HG03460 (cell line): ENCODE results near the gene MED16.
"Not testable (repeated sequence)": the region's sequence is repeated elsewhere in the genome, so short reads cannot be mapped to it uniquely, and the experiment has no call there.

Experiments
- ATAC-seq: cut with Tn5 transposase; IDR thresholded peaks from one replicate; pipeline ENCODE4 v1.9.1; 2021; ENCODE audit not compliant: unreplicated experiment

Gene MED16

DNA sequence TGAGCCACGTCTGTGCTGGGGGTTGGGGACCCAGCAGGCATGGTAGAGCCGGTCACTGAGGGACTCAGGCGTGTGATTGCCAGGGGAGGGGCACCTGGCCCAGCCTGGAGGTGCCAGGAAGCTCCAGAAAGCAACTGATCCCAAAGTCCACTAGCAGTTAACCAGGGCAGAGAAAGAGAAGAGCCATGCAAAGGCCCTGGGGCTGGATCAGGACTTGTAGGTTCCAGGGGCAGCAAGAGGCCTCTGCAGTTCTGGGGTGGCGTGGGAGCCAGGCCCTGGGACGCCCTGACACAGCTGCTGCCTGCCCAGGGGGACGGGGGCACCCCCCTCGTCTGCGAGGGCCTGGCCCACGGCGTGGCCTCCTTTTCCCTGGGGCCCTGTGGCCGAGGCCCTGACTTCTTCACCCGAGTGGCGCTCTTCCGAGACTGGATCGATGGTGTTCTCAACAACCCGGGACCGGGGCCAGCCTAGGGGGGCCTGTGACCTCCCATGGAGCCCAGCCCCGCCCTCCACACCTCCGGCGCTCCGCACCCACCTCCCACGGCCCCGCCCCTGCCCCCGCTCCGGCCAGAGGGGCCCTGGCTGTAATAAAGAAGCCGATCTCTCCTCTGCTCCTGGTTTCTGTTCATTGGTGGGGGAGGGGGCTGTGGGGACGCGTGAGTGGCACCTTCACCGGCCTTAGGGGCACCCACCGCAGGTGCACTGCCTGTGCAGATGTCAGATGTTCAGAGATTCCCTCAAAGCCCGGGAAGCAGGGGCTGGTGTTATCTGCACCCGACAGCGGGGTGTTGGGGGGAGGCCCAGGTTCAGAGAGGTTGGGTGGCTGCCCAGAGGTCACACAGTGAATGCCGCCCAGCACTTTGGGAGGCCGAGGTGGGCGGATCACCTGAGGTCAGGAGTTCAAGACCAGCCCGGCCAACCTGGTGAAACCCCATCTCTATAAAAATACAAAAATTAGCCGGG lies 61.3 kb downstream of the MED16 start:
- ATAC-seq, result no peak

DNA sequence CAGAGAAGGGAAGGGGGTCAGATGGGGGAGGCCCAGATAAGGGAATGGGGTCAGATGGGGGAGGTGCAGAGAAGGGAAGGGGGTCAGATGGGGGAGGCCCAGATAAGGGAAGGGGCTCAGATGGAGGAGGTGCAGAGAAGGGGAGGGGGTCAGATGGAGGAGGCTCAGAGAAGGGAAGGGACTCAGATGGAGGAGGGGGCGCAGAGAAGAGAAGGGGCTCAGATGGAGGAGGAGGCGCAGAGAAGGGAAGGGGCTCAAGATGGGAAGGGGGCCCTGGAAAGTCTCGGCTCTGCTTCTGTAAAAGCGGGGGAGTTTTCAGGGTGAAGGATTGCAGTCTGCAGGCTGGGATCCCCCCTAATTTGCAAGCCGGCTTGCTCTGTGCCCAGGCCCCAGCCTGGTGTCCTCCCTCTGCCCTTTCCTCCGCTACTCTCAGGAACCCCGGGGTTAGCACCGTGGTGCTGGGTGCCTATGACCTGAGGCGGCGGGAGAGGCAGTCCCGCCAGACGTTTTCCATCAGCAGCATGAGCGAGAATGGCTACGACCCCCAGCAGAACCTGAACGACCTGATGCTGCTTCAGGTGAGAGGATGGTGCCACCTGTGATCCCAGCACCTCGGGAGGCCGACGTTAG lies 63.7 kb downstream of the MED16 start:
- no peak for ATAC-seq

DNA sequence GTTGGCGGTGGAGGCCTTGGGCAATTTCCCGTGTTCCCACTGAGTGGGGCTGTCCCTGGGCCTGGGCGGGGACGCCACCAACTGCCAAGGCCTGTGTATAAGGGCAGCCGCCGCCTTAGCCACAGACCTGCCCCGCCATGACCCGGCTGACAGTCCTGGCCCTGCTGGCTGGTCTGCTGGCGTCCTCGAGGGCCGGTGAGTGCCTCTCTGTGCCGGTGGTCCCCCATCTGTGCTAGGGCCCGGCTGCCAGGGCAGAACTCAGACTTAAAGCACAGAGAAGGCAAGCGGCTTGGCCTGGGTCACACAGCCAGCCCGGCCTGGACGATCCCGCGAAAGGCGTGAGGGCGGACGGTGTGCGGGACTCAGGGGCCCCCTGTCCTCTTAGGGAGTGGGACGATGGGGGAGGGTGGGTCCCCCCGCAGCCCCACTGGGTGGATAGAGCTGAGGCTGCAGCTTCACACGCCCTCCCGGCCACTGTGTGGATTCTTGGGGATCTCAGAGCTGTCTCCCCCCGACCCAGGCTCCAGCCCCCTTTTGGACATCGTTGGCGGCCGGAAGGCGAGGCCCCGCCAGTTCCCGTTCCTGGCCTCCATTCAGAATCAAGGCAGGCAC lies 65.2 kb downstream of the MED16 start, which contains the start of gene AZU1:
Gene AZU1 (plus strand): TSS at position 128 of the 612 bp plus-strand sequence. CDS start 10 bp downstream, at position 138.
- ATAC-seq, result no peak

DNA sequence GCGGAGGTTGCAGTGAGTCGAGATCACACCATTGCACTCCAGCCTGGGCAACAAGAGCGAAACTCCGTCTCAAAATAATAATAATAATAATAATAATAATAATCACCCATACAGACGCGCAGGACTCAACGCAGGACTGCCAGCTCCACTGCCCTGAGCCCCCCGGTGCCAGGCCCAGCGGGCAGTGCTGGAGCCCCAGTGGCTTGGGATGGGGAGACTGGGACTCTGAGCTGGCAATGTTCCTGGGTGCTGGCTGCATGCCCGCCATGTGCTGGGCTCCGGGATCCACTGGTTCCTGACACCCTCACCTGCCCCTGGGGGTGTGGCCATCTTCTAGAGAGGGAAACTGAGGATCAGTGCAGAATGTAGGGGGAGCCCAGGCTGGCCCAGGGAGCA lies 65.7 kb downstream of the MED16 start:
- no peak for ATAC-seq

DNA sequence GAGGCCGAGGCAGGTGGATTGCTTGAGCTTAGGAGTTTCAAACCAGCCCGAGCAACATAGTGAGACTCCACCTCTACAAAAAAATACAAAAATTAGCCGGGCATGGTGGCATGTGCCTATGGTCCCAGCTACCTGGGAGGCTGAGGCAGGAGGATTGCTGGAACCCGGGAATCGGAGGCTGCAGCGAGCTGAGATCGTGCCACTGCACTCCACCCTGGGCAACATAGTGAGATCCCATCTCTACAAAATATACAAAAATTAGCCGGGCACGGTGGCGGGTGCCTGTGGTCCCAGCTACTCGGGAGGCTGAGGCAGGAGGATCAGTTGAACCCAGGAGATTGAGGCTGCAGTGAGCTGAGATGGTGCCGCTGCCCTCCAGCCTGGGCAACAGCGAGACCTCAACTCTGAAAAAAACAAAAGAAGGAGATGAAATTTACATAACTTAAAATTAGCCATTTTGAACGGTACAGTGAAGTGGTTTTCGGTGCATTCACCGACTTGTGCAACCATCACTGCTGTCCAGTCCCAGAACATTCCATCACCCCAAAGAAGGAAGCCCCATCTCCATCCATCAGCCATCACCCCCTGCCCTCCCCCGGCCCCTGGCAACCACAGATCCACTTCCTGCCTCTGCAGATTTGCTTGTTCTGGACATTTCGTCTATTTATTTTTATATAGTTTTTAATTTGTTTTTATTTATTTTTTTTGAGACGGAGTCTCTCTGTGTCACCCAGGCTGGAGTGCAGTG lies 66.9 kb downstream of the MED16 start:
- ATAC-seq, result no peak

DNA sequence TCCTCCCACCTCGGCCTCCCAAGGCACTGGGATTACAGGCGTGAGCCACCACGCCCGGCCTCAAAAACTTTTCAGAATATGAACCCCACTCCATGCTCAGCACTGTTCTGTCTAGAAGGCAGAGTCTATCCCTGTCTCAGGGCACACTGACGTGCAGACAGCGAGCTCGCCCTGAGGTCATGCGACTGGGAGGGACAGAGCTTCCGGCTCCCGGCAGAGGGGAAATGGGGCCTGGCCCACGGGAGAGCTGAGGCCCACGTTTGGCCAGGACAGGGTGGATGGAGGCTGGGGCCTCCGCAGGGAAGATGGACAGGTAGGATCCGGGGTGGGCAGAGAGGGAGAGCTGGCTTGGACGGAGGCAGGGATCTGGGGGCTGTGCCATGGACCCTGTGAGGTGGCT lies 68.1 kb downstream of the MED16 start:
- ATAC-seq, result no peak

DNA sequence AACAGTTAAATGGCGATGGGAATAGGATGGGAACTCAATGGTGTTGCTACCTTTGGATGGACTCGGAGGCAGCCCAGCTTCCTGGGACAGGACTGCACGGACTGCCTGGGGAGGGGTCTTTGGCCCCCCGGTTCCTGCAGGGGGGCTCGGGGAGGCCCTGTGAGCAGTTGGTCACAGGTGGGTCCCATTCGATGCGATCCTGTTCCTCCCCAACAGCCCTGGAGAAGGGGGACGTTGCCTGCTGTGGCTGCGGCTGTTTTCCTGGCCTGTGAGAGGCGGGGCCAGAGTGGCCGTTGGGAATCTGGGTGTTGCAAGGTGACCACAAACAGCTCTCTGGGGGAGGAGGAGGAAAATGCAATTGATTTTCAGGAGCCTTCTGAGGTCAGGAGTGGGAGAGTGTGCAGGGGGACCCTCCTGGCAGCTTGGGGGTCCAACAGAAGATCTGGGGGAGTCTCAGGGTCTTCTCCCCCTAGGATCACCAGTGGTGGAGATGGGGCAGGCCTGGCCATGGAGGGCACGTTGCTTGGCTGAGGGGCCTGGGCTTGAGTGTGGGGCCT lies 69.3 kb downstream of the MED16 start:
- no peak for ATAC-seq

DNA sequence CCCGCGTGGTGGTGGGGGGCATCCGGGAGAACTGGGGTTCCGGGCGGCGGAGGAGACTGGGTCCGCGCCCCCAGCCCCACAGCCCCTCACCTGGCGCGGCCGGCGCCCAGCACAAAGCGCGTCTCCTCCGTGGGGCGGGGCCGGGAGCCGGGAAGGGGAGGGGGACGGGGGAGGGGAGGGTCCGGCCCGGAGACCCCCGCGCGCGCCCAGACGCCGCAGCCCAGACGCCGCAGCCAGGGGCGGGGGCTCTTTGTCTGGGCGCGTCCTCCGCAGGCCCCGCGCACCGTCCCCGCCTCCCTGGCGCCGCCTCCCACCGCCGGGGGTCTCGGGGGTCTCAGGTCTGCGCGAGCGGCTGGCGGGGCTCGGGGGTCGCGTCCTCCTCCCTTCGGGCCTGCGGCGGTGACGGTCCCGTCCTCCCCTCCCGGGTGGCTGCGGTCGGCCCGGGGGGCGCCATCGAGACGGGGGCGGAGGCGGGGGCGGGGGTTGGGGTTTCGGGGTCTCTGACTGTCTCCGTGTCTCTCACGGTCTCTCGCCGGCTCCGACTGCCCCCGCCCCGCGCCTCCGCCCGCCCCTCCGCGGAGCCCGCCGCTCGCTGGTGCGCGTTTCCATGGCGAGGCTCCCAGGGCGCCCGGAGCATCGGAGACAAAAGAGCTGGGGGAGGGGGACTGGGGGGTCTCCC lies 71.0 kb downstream of the MED16 start, which contains the start of gene PLPPR3:
Gene PLPPR3 (minus strand): TSS at position 131 of the 679 bp plus-strand sequence. CDS start 396 bp downstream, outside the sequence.
- no peak for ATAC-seq

DNA sequence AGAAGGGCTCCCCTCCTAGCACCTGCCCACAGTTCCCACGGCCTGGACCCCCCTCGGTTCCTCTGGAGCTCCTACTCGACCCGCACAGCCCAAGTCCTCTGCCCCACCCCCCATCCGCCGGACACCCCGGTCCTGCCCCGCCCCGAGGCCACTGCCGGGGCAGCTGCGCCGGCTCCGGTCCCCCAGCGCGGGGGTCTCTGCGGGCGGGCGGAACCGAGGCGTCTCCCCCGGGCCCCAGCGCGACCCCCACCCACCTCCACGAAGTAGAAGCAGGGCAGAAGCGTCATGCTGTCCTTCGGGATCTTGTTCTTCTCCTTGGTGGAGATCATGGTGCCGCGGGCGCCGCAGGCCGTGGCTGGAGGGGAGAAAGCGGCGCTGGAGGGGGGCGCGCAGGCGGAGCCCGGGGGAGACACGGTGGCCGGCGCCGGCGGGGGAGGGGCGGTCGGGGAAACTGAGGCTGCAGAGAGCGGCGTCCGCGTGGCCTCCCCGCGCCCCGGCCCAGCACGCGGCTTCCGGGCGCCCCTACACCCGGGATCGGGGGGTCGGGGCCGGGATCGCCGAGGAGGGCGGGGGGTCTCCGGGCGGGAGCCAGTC lies 71.7 kb downstream of the MED16 start:
- no peak for ATAC-seq

DNA sequence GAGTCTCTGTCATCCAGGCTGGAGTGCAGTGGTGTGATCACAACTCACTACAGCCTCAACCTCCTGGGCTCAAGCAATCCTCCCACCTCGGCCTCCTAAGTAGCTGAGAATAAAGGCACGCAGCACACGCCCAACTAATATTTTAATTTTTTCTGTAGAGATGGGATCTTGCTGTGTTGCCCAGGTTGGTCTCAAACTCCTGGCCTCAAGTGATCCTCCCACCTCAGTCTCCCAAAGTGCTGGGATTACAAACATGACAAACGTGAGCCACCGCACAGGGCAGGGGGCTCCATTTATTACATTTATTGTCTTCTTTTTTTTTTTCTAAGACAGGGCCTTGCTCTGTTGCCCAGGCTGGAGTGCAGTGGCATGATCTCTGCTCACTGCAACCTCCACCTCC lies 72.8 kb downstream of the MED16 start:
- not testable (repeated sequence) for ATAC-seq
